VCaP (cell line): Measurements from ENCODE around the gene BUD13.

Experiments used
- H3K27ac ChIP-seq: fragments of 450-650 bp; 2 replicates; pipeline ENCODE4 v1.5.1; 2017
- CTCF ChIP-seq: fragments of 450-650 bp; conservative IDR thresholded peaks from 2 replicates; pipeline ENCODE4 v1.5.1; 2017; ENCODE audit warnings: mild to moderate bottlenecking, moderate library complexity

Gene BUD13

GRCh38 chr11:116791813-116792143, 19.0 kb upstream of the BUD13 start, which contains the start of gene APOA5:
APOA5 (minus strand) TSS chr11:116791879; CDS start chr11:116791860, 19 bp downstream.
- no peak for TF ChIP-seq CTCF
- no peak within 1 kb of the TSS; the same call in 1 of the 2 replicates for H3K27ac ChIP-seq

- H3K27ac ChIP-seq, result no peak overlapping the region; the same call in 1 of the 2 replicates
- peak; percentile 89 for TF ChIP-seq CTCF
Observed at GRCh38 chr11:116791002-116791812, 18.4 kb upstream of the BUD13 start.

GRCh38 chr11:116790167-116791001, 17.6 kb upstream of the BUD13 start:
- no peak for TF ChIP-seq CTCF
- no peak overlapping the region for H3K27ac ChIP-seq

- H3K27ac ChIP-seq, result no peak overlapping the region
- no peak for TF ChIP-seq CTCF
Observed at GRCh38 chr11:116788975-116789374, 16.2 kb upstream of the BUD13 start.

- peak overlapping the region; percentile 76 for H3K27ac ChIP-seq
- no peak for TF ChIP-seq CTCF
Observed at GRCh38 chr11:116788534-116788933, 15.7 kb upstream of the BUD13 start.

- peak within 1 kb of the TSS; percentile 76 for H3K27ac ChIP-seq
- TF ChIP-seq CTCF, result no peak
Observed at GRCh38 chr11:116787786-116788486, 15.1 kb upstream of the BUD13 start, which contains the start of gene ZPR1. ZPR1 (minus strand) TSS chr11:116788023; CDS start chr11:116787990, 33 bp downstream.

GRCh38 chr11:116787436-116787785, 14.6 kb upstream of the BUD13 start:
- peak overlapping the region; percentile 76 for H3K27ac ChIP-seq
- no peak for TF ChIP-seq CTCF
